ENCODE measurements around the gene PRPF6.

DNA sequence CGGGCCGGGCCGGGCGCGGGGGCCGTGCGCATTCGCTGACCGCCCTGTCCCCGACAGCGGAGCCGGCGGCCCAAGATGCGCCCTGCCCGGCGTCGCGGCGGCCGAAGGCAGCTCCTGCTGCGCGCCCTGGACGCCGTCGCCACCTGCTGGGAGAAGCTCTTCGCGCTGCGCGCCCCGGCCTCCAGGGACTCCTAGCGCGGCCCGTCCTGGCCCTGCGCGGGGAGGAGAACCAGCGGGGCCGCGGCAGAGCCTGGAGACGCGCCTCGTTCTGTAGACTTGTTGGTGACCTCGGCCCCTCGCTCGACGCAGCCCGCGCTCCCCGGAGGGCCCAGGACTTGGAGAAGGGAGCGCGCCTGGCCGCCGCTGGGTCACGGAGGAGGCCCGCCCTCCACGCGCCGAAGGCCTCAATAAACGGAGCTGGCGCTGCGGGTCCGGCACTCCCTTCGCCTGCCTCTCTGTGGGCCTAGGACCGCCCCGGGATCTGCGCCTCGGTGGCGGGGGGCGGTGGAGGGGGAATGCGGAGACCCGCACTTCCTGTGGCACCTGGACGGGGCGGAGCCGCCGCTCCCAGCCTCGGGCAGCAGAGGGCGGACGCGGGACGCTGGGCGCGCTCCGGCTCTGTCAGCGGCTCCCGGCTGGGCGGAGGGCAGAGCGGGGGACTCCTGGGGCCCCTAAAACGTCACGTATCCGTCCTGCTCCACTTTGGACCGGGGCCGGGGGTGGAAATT is 57.8 kb downstream of the PRPF6 start:
- TF ChIP-seq MXI1 (conservative IDR thresholded peaks at IDR 0.05; ENCODE audit: poor library complexity, severe bottlenecking), result no peak
- no peak for TF ChIP-seq POLR2AphosphoS5 (IDR thresholded peaks at IDR 0.05)
